ENCODE data around the gene PITRM1.
A peak's percentile ranks its signal among the peaks of the same experiment; 100 is the strongest.

PITRM1 gene

DNA sequence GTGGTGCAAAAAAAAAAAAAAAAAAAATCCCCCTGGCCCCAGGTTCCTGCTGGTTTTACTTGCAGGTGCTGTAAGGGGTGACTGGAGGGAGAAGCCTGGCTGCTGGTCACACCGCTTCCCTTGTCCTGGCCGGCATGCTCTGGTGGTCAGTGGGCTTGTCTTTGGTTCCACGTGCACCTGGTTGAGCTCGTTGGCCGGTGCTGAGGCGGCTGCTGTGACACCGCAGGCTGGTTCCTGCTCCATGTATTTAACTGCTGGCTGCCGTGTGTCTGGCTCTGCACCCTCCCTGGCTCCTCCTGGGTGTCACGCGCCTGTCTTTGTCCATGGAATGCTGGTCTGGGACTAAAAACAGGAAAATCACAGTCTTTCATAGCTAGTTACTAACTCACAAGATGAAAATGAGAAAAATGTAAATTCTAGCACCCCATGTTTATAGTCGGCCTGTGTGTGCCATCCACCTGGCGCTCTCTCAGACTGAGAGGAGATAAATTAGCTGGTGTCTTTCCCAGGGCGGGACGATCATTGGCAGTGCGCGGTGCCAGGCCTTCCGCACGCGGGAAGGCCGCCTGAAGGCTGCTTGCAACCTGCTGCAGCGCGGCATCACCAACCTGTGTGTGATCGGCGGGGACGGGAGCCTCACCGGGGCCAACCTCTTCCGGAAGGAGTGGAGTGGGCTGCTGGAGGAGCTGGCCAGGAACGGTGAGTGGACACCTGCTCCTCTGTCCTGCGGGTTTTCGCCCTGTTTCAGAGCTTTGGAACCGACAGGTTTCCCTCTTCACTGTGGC is 71.5 kb downstream of the PITRM1 start:
- DNase-seq (ENCODE audit: low read depth), result no peak

GRCh38 chr10:3100093-3100792 is 72.3 kb downstream of the PITRM1 start:
- no peak for DNase-seq (ENCODE audit: low read depth)

- DNase-seq (ENCODE audit: low read depth), result no peak
These were observed 73.1 kb downstream of the PITRM1 start for GRCh38 chr10:3099291-3100092.

- no peak for DNase-seq (ENCODE audit: low read depth)
These were observed 73.9 kb downstream of the PITRM1 start for GRCh38 chr10:3098689-3099088.

- no peak for DNase-seq (ENCODE audit: low read depth)
These were observed 75.4 kb downstream of the PITRM1 start for GRCh38 chr10:3097160-3097559.

GRCh38 chr10:3096149-3096548 is 76.4 kb downstream of the PITRM1 start:
- no peak for DNase-seq (ENCODE audit: low read depth)

GRCh38 chr10:3095373-3096139 is 77.0 kb downstream of the PITRM1 start:
- DNase-seq (ENCODE audit: low read depth), result peak; percentile 62

- DNase-seq (ENCODE audit: low read depth), result no peak
These were observed 78.0 kb downstream of the PITRM1 start for GRCh38 chr10:3094609-3095036.

- no peak for DNase-seq (ENCODE audit: low read depth)
These were observed 78.6 kb downstream of the PITRM1 start for GRCh38 chr10:3093996-3094395.

DNA sequence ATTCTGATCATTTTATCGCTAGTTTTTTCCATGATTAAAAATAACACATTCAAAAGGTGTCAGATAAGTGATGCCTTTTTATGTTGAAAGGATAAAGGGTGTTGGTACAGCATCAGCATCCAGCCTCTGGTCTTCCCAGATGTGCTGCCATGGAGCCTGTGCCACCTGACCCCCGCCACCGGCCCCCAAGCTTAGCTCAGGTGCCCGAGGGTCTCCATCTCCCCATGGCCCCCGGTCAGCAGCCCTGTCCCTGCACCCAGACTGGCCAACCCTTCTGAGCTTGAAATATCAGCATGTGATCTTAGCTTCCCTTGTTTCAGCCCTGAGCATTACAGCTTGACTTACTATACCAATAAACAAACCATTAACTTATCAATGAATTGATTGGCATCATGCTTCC is 80.7 kb downstream of the PITRM1 start:
- DNase-seq (ENCODE audit: low read depth), result no peak

- DNase-seq (ENCODE audit: low read depth), result peak; percentile 18
These were observed 81.4 kb downstream of the PITRM1 start for GRCh38 chr10:3090914-3091787.

DNA sequence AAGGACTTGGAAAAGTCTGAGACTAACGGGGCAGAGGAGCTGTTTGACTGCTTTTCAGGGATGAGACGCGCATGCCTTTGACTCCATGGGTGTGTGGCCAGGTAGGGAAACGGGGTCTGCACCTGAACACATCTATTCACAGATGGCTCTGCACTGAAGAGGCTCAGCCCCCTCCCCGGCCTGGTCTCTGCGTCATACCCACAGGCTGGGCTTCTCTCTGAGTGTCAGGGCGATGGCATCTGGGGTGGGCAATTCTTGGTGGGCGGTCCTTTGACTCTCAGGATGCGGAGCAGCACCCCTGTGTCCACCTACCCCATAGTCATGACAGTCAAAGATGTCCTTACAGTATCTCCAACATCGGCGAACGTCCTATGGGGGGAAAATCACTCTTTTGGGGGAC is 82.2 kb downstream of the PITRM1 start:
- DNase-seq (ENCODE audit: low read depth), result no peak
